HG03095 (cell line): Measurements from ENCODE around the gene HSD17B11.
"Not testable (repeated sequence)": the region's sequence is repeated elsewhere in the genome, so short reads cannot be mapped to it uniquely, and the experiment has no call there.

Source experiments
- ATAC-seq: cut with Tn5 transposase; IDR thresholded peaks from one replicate; pipeline ENCODE4 v1.9.1; 2021; ENCODE audit warnings: moderate library complexity; ENCODE audit not compliant: unreplicated experiment

The HSD17B11 gene

DNA sequence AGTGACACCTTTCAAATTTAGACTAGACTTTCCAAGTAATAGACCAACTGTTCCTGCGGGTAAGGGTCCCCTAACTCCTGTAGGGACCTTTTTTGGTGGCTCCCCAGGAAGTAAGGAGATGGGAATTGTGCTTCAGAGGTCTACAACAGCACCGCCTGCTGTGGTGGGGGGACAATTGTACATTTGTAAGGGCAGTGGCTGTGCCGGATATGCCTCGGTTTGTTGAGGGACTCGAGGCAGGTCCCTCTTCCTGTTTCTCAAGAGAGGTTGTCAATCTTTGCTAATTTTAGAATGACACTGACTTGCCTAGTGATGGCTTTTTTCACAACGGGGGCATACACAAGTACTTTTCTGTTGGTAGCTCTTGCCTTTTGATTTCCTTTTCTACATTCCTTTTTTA lies 15.5 kb upstream of the HSD17B11 start:
- ATAC-seq = no peak

DNA sequence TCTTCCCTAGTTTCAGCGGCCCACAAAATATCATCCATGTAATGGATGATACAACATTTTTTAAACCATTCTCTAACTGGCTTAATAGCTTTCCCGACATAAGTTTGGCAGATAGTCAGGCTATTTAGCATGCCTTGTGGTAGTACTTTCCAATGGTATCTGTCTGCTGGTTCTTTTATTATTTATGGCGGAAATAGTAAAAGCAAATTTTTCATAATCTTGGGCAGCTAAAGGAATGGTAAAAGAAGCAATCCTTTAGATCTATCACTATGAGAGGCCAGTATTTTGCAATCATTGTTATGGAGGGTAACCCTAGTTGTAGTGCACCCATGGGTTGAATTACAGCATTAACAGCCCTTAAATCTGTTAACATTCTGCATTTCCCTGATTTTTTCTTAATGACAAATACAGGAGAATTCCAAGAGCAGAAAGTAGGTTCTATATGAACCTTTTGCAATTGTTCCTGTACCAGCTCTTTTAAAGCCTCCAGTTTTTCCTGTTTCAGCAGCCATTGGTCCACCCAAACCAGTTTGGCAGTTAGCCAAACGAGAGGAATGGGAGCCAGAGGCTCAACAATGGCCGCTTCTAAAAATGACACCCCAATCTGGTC lies 14.3 kb upstream of the HSD17B11 start:
- ATAC-seq = no peak

DNA sequence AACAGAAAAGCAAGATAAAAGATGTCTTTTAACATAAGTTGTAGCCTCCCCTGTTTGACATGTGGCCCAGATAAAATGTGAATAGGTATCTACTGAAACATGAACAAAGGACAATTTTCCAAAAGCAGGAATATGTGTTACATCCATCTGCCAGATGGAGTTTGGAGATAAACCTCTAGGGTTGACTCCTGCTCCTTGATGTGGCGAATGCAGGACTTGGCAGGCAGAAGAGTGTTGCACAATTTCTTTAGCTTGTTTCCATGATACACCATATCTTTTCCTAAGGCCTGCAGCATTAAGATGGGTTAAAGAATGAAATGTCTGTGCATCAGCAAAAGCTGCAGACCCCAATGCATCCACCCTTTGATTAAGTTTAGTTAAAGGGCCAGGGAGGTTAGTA lies 12.7 kb upstream of the HSD17B11 start:
- not testable (repeated sequence) for ATAC-seq

DNA sequence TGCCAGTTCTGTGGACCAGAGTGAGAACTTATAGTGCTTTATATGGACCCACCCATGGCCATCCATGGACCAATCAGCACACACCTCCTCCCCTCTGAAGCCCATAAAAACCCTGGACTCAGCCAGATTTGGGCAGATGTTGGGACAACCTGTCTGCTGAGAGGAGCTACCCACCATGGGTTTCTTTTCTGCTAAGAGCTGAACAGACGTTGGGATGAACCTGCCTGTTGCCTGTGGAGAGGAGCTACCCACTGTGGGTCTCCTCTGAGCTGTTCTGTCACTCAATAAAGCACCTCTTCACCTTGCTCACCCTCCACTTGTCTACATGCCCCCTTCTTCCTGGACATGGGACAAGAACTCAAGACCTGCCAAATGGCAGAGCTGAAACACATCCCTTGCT lies 9.0 kb upstream of the HSD17B11 start:
- ATAC-seq = no peak

DNA sequence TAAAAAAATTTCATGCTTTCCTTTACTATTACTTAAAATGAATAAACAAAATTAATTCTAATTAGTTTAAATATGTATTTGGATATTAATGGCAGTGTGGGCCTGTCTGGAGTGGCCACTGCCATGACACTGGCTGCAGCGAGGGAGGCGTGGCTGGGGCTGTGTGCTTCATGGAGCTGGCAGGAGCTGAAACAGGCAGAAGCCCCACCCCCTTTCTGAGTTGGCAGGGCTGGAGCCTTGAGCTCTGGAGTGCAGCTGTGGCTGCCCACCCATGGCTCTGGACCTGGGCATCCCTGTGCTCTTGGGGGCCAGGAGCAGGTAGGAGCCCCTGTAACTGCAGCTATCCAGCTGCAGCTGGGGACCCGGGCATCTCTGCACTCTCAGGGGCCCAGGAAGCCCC lies 8.2 kb upstream of the HSD17B11 start:
- ATAC-seq = no peak

DNA sequence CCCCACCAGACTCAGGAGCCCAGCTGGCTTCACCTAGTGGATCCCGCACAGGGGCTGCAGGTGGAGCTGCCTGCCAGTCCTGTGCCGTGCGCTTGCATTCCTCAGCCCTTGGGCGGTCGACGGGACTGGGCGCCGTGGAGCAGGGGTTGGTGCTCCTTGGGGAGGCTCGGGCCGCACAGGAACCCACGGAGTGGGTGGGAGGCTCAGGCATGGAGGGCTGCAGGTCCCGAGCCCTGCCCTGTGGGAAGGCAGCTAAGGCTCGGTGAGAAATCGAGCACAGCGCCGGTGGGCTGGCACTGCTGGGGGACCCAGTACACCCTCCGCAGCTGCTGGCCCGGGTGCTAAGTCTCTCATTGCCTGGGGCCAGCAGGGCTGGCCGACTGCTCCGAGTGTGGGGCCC lies 4.9 kb upstream of the HSD17B11 start:
- not testable (repeated sequence) for ATAC-seq

DNA sequence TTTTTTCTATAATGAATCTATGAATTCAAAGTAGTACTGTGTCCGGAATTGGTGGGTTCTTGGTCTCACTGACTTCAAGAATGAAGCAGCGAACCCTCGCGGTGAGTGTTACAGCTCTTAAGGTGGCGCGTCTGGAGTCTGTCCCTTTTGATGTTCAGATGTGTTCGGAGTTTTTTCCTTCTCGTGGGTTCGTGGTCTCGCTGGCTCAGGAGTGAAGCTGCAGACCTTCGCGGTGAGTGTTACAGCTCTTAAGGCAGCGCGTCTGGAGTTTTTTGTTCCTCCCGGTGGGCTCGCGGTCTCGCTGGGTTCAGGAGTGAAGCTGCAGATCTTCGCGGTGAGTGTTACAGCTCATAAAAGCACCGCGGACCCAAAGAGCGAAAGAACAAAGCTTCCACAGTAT lies 4.1 kb upstream of the HSD17B11 start:
- ATAC-seq = not testable (repeated sequence)

DNA sequence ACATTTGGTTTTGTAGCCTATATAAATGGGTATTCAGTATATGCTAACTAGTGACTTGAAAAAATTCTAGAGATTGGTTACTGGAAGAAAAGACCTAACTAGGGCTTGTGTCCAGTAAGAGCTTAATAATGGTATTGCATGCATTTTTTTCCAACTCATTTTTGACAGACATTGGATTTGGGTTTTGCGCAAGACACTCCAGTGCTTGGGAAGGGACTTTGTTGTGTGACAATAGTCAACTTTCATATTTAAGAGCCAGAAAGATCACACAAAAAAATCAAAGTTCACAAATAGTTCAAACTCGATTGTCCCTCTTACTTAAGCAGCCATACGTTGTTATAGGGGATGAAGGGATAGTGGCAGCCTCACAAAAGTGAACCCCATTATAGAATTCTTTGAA lies 1.2 kb upstream of the HSD17B11 start:
- ATAC-seq = no peak

DNA sequence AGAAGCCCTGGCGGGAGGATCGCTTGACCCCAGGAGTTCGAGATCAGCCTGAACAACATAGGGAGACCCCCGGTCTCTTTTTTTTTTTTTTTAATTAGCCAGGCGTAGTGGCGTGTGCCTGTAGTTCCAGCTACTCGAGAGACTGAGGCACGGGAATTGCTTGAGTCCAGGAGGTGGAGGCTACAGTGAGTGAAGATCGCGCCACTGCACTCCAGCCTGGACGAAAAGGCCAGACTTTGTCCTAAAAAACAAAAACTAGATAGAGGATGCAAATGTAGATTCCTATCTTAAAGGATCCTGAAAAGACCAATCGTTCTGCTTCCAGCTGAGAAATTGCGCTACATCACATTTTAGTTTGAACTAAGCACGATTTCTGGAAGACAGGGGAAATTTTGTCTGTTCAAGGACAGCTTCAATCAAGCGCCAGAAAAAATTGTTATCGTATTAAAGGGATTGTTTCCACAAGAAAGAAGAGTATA lies 627 bp upstream of the HSD17B11 start:
- ATAC-seq = peak; percentile 12

DNA sequence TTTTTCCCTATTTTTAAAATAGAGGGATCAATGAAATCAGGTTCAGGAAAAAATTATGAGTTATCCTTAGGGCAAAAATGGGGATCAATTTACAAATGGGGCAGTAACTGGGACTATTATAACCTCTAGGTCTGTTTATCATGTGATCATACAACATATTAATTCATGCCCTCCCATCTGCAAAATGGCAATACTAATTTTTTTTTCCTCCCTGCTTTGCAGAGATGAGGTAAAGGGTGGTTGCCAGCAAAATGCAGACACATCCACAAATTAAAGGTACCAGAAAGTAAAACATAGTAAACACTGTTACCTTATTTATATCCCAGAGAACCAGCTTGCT lies 467 bp downstream of the HSD17B11 start:
- ATAC-seq = peak; percentile 1

DNA sequence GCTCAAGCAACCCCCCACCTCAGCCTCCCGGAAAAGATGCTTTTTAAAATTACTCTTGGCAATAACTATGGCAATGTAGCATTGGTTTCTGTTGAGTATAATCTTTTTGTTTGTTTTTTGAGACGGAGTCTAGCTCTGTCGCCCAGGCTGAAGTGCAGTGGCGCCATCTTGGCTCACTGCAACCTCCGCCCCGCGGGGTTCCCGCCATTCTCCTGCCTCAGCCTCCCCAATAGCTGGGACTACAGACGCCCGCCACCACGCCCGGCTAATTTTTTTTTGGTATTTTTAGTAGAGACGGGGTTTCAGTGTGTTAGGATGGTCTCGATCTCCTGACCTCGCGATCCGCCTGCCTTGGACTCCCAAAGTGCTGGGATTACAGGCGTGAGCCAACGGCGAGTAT lies 933 bp downstream of the HSD17B11 start:
- ATAC-seq = not testable (repeated sequence)

DNA sequence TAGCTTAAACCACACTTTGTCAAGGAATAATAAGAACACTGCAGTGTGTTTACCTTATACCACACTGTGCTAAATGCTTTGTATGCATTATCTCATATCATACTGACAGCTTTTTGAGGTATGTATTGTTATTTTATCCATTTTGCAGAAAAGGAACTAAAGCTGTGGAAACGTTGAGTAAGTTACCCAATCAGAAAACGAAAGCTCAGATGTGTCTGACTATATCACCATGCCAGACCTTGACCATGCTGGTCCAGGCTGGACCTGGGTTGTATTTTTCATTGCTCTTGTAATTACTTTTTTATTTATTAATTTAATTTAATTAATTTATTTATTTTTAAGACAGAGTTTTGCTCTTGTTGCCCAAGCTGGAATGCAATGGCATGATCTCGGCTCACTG lies 2.1 kb downstream of the HSD17B11 start:
- ATAC-seq = no peak

DNA sequence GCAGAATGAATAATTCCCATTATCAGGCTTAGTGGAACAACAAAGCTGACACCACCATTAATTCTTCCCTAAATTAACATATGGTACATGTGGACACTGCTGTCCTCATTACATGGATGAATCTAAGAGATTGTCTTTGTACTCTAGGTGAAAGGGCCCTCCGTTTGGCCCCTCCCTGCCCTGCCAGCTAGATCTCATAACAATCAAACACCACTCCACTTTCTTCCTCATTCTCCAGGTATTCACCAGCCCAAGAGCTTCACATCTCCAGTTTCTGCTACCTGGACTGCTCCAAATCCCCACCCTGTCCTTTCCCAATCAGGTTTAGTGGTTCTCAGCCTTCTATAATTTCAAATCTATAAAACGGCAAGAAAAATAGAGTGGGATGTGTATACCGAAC lies 3.8 kb downstream of the HSD17B11 start:
- ATAC-seq = no peak

DNA sequence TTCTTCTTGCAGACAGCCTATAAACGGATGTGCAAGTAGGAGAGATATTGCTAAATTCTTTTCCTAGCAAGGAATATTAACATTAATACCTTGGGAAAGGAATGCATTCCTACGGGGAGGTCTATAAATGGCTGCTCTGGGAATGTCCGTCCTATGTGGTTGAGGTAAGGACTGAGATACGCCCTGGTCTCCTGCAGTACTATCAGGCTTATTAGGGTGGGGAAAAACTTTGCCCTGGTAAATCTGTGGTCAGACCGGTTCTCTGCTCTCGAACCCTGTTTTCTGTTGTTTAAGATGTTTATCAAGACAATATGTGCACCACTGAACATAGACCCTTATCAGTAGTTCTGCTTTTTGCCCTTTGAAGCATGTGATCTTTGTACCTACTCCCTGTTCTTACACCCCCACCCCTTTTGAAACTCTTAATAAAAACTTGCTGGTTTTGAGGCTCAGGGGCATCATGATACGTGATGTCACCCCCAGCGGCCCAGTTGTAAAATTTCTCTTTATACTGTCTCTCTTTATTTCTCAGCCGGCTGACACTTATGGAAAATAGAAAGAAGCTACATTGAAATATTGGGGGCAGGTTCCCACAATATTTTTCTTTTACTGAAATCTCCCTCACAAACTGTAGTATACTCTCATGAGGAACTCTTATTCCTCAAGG lies 6.4 kb downstream of the HSD17B11 start:
- ATAC-seq = not testable (repeated sequence)

DNA sequence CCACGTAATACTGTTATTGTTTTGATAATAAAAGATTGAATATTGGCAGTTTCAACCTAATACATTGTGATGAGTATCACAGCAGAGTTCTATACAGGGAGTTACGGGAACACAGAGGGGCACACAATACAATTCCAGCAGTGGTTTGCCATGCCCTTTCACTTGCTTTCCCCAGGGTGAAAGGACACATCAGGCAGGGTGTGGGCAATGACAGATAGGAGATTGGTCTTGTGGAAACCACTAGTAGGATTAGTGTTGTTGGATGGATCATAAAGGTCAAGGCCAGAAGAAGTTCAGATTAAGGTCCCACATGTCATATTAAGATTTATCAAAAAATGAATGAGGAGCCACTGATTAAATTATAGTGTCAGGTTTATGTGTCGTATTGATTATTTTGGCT lies 8.1 kb downstream of the HSD17B11 start:
- ATAC-seq = no peak

DNA sequence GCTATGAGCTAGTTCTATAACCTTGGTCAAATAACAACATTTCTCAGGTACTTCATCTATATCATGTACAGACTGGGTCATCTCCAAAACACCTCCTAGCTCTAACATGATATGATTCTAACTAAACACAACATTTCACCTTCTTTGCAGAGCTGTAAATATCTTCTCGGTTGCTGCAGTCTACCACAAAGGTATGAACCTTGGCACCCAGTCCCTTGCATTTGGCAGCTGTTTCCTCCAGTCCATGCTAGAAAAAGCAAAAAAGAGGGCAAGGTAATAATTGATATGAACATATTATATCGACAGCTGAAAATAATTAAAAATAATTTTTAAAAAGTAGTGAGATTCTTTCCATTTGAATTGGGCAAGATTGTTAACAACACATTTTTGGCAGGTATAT lies 8.9 kb downstream of the HSD17B11 start:
- ATAC-seq = no peak

DNA sequence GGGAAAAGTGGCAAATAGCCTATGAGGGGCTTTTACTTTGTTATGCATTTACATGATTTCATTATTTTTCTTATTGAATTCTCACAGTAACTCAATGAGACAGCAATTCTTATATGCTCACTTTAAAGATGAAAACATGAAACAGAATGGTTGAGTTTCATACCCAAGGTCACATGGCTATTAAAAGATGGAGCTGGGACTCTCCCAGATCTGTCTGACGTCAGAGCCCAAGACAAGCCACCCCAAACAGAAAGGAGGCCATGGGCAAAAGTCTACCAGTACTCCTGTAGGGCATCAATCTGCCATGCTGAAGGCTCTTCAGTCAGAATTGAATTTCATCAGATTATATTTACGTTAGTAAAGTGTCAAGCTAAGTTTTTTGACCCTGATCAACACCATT lies 13.2 kb downstream of the HSD17B11 start:
- ATAC-seq = no peak

DNA sequence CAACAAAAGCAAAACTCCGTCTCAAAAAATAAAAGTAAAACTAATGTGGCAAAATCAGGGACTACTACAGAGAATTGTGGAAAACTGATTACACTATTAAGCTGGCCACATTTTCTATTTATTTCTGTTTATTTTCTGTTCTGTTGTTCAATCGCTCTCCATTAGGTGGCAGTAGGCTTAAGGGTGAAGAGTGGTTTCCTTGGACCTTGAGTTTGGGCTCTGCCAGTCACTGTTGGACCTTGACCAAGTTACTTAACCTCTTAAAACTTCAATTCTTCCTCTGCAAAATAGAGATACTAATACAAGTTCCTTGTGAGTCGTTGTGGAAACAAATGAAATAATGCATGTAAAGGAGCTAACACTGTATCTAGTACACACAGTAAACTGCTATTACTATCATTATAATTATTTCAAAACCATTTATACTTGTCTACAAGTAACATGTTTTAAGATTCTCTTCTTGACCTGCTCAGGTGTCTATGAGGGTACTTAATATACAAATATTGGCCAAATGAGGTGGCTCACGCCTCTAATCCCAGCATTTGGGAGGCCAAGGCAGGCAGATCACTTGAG lies 15.2 kb downstream of the HSD17B11 start:
- no peak for ATAC-seq

DNA sequence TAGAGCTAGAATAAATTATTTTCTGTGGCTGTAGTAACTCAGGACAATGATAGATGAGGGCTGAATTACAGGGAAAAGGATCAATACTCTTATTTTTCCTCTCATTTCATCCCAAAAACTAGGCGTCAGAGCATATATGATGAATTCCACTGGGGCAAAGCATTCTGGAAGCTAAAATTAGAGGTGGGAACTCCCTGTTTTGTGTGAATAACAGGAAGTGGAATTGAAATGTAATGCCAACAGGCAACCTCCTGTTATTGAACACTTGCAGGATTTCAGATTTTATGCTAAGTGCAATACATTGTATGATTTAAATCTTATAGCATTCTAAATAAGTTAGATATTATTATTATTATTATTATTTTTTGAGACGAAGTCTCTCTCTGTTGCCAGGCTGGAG lies 20.9 kb downstream of the HSD17B11 start:
- ATAC-seq = no peak

DNA sequence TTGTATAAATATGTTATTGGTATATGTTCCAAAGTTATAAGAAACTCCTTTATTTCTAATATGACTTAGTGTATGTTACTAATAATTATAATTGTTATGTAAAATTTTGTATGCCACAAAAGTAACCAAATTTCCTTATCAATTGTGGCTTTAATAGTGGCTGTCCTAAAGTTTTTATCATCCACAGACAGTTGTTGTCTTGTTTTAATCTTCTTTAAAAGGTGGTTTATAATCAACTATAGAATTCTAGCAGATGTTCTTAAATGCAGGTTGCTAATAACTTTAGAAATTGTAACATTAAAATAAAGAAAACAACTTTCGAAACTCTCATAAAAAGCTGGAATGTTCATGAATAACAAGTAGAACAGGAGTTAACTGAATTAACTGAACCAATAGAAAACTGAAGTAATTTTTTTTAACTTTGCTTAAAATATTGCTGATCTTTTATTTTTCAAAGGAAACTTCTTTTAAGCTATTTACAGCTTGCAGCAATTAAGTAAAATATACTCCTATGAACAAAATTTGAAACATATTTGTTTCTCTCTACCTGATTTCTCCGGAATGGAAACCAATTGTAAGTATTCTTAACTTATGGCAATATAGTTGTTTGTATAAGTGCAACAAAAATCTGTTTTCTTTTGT lies 24.3 kb downstream of the HSD17B11 start:
- no peak for ATAC-seq

DNA sequence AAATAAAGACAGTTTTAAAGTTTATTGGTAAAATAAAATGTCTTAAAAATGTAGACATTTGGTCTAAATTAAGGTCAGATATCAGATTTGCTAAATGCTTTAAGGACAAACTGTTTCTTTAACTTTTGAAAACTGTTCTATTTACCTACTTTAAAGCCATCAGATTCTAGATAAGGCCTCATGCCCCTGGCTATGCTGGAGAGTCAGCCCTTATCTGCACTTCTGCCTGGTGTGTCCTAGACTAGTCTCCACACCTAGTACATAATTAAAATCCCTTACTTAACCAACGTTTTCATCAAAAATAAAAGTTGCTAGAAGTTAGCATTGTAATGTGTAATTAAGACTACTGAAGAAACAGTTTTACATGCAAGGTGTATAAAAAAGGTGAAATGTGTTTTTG lies 25.6 kb downstream of the HSD17B11 start:
- no peak for ATAC-seq

DNA sequence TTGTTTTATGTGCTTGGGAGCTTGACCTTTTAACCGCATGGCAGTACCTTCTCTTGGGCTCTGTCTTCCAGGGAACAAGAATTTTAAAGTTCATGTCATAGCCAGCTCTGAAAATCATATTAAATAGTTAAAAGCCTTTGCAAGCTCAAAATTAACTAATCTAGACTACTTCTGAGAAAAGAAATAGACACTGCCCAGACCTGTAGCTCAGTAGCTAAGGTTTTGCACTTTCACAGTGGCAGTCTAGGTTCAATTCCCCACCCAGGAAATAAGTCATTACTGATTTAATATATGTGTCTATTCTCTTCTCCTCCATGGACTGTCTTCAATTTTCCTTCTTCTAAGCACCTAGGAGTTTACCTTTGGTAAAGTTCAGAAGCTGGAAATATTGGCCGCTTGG lies 27.4 kb downstream of the HSD17B11 start:
- ATAC-seq = no peak
